Smooth muscle cell (in vitro differentiated cells): Measurements from ENCODE around the gene ABLIM2. TPM values are rescaled to one million over a fixed set of nuclear protein-coding genes. Genes with fewer than 3 reads are reported as not detected.

ENCODE experiments used
- DNase-seq: peaks from one replicate; lab custom pipeline; 2025; ENCODE audit not compliant: unreplicated experiment; lab: John Stamatoyannopoulos, UW
- H2AFZ ChIP-seq: fragments of 200-600 bp; sonication (generic); 2 replicates; pipeline ENCODE4 v1.6.0; 2016; ENCODE audit warnings: antibody characterized with exemption, low read depth, mild to moderate bottlenecking
- H3F3A ChIP-seq: fragments of 200-600 bp; sonication (generic); 2 replicates; pipeline ENCODE4 v1.6.0; 2017; ENCODE audit warnings: antibody characterized with exemption, low read depth
- H3K27ac ChIP-seq: fragments of 200-600 bp; sonication (generic); 2 replicates; pipeline ENCODE4 v1.5.1; 2016; ENCODE audit warnings: low read depth, mild to moderate bottlenecking
- H3K27me3 ChIP-seq: fragments of 200-600 bp; sonication (generic); 2 replicates; pipeline ENCODE4 v1.6.1; 2016; ENCODE audit warnings: low read depth, mild to moderate bottlenecking
- H3K36me3 ChIP-seq: fragments of 200-600 bp; sonication (generic); 2 replicates; pipeline ENCODE4 v1.5.1; 2016; ENCODE audit warnings: low read depth
- H3K4me1 ChIP-seq: fragments of 200-600 bp; sonication (generic); 2 replicates; pipeline ENCODE4 v1.5.1; 2016; ENCODE audit warnings: low read depth
- H3K4me2 ChIP-seq: fragments of 200-600 bp; sonication (generic); 2 replicates; pipeline ENCODE4 v1.6.0; 2016; ENCODE audit warnings: mild to moderate bottlenecking
- H3K4me3 ChIP-seq: fragments of 200-600 bp; sonication (generic); 2 replicates; pipeline ENCODE4 v1.5.1; 2016; ENCODE audit warnings: mild to moderate bottlenecking
- H3K79me2 ChIP-seq: fragments of 200-600 bp; sonication (generic); 2 replicates; pipeline ENCODE4 v1.6.0; 2016; ENCODE audit warnings: low read depth, mild to moderate bottlenecking
- H3K9ac ChIP-seq: fragments of 200-600 bp; sonication (generic); 2 replicates; pipeline ENCODE4 v1.6.0; 2016; ENCODE audit warnings: low read depth
- H3K9me3 ChIP-seq: fragments of 200-600 bp; sonication (generic); replicated peaks from 2 replicates; pipeline ENCODE4 v1.5.1; 2016; ENCODE audit warnings: low read depth
- H4K20me1 ChIP-seq: fragments of 200-600 bp; sonication (generic); 2 replicates; pipeline ENCODE4 v1.6.0; 2016; ENCODE audit warnings: low read depth
- CTCF ChIP-seq: fragments of 200-600 bp; sonication (generic); IDR thresholded peaks from 2 replicates; pipeline ENCODE4 v1.5.1; 2017; ENCODE audit warnings: borderline replicate concordance, mild to moderate bottlenecking, antibody characterized with exemption; ENCODE audit not compliant: insufficient read depth, poor library complexity, severe bottlenecking
- WGBS: methylation state at CpG from one replicate; pipeline ENCODE4 v1.1.7; 2016; ENCODE audit warnings: low lambda C conversion rate; 5-methylcytosine and 5-hydroxymethylcytosine counted together
- polyA plus RNA-seq: library from polyadenylated mRNA; unstranded; fragments of >200 nt; fragmentation: Nextera tagmentation; extraction: Ambion mirVana; gene quantifications from 2 replicates; pipeline ENCODE4 v1.2.1, GENCODE V29; 2016
- total RNA-seq: library from RNA; depleted of rRNA; stranded (reverse); fragments of >200 nt; gene quantifications from 2 replicates; pipeline ENCODE4 v1.2.3, GENCODE V29; 2014

ABLIM2 gene
- total and polyA plus RNA-seq, 2 experiments from 2014 or later: 0.08 TPM; not detected in 1

DNA sequence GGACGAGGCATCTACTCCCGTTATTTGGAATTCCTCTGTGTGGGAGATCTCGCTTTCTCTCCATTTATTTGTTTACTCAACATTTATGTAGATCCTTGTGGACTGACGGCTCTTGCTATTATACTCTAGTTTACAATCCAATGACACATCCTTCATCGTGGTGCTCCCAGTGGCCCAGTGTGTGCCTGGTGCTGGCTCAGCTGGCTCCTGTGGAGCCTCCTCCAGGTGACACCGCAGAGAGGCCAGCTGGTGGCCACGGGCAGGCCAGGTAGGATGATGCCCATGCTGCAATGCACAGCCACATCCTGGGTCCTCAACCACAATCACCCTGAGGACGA, 134.9 kb downstream of the ABLIM2 start:
- H4K20me1 ChIP-seq: no peaks in the 10 kb centered on the region
- no peak for DNase-seq
- no peaks in the 10 kb centered on the region for H3K36me3 ChIP-seq
- no peak overlapping the region for H3K27ac ChIP-seq
- WGBS: 84% methylated on average over 8 of the region's 8 CpGs
- H3K9ac ChIP-seq: no peak overlapping the region
- no peak for TF ChIP-seq CTCF
- H3K9me3 ChIP-seq: no peaks in the 10 kb centered on the region
- H3K4me3 ChIP-seq: no peak overlapping the region
- no peak overlapping the region for H3K4me2 ChIP-seq
- no peaks in the 10 kb centered on the region for H3K4me1 ChIP-seq
- peaks cover 10% of the 10 kb centered on the region for H3K27me3 ChIP-seq
- no peak overlapping the region for H2AFZ ChIP-seq
- no peaks in the 10 kb centered on the region for H3F3A ChIP-seq
- no peaks in the 10 kb centered on the region for H3K79me2 ChIP-seq

DNA sequence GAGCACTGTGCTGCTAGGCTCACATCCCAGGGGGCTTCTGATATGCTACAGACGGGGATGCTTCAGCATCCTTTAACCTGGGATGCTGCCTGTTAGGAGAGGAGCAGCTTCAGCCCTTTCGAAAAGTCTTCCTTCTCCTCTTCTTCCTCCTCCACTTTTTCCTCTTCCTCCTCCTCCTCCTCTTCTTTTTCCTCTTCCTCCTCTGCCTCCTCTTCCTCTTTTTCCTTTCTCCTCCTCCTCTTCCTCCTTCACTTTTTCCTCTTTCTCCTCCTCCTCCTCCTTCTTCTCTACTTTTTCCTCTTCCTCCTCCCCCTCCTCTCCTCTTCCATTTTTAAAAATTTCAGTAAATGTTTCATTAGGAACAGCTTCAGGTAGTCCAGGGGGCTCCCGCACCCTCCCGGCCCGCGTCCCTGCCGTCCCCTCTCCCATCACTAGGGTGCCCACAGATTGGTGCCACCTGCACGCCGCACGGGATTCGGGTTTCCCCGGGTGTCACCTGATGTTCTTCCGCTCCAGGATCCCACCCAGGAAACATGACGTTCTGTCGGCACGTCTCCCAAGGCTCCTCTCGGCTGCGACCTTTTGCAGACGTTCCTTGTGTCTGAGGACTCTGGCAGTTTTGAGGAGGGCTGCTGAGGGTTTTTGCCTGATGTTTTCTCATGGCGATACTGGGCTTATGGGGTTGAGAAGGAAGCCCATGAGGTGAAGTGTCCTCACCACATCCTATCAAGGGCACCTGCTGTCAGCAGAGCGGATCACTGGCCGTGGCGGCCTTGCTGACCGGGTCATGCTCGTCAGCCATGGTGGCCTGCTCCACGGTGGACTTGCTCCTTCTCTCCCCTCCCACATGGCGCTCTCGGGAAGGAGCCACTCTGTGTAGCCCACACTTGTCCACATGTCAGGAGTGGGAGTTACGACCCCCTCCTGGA, 135.6 kb downstream of the ABLIM2 start:
- Histone ChIP-seq H3K36me3 (no peaks in the 10 kb centered on the region), H3K4me2 (no peak overlapping the region), H4K20me1 (no peaks in the 10 kb centered on the region), H2AFZ (no peak overlapping the region), H3F3A (no peaks in the 10 kb centered on the region), H3K79me2 (no peaks in the 10 kb centered on the region), H3K27me3 (peaks cover 10% of the 10 kb centered on the region), H3K9me3 (no peaks in the 10 kb centered on the region), H3K9ac (no peak overlapping the region), H3K27ac (no peak overlapping the region), H3K4me1 (no peaks in the 10 kb centered on the region), H3K4me3 (no peak overlapping the region)
- TF ChIP-seq CTCF: no peak
- 94% methylated on average over 29 of the region's 29 CpGs for WGBS
- no peak for DNase-seq

DNA sequence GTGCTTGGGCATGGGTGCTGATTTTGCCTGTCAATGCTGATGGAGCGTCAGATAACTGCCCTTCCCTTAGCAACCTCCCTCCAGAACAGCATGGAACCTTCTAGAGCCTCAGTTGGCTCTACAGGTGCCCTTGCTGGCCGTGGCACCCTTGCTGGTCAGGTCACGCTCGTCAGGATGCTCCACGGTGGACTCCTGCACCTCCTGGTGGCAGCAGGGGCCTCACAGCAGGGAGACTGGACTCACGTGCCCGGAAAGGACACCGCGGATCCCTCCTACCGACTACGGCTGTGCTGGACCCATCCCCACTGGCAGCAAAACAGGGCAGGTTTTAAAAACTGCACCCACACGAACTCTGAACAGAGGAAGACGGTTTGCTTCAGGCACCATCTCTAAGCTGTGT, 136.8 kb downstream of the ABLIM2 start:
- no peak overlapping the region for H3K9ac ChIP-seq
- no peaks in the 10 kb centered on the region for H3K9me3 ChIP-seq
- H3K27ac ChIP-seq: no peak overlapping the region
- no peak for DNase-seq
- peaks cover 11% of the 10 kb centered on the region for H3K27me3 ChIP-seq
- H3K4me2 ChIP-seq: no peak overlapping the region
- H3F3A ChIP-seq: no peaks in the 10 kb centered on the region
- H3K79me2 ChIP-seq: no peaks in the 10 kb centered on the region
- WGBS: 86% methylated on average over 13 of the region's 13 CpGs
- no peak overlapping the region for H2AFZ ChIP-seq
- TF ChIP-seq CTCF: no peak
- H3K36me3 ChIP-seq: no peaks in the 10 kb centered on the region
- no peaks in the 10 kb centered on the region for H3K4me1 ChIP-seq
- no peak overlapping the region for H3K4me3 ChIP-seq
- H4K20me1 ChIP-seq: no peaks in the 10 kb centered on the region
